GM18858 (cell line): Measurements from ENCODE around the gene IL11RA.

ENCODE experiments used
- ATAC-seq: cut with Tn5 transposase; IDR thresholded peaks from one replicate; pipeline ENCODE4 v1.9.1; 2021; ENCODE audit not compliant: unreplicated experiment

IL11RA gene

GRCh38 chr9:34652602-34653000, 616 bp downstream of the IL11RA start:
- no peak for ATAC-seq

- no peak for ATAC-seq
Observed at GRCh38 chr9:34653151-34654072, 1.4 kb downstream of the IL11RA start.

GRCh38 chr9:34654323-34655051, 2.5 kb downstream of the IL11RA start:
- no peak for ATAC-seq

- ATAC-seq = no peak
Observed at GRCh38 chr9:34655394-34655793, 3.4 kb downstream of the IL11RA start.

GRCh38 chr9:34656992-34657391, 5.0 kb downstream of the IL11RA start:
- ATAC-seq = no peak

GRCh38 chr9:34658461-34658860, 6.5 kb downstream of the IL11RA start:
- no peak for ATAC-seq

- ATAC-seq = no peak
Observed at GRCh38 chr9:34659592-34660253, 7.7 kb downstream of the IL11RA start.

GRCh38 chr9:34662526-34663302, 10.7 kb downstream of the IL11RA start, which contains the start of gene CCL27:
Gene CCL27 (minus strand): TSS chr9:34662657. CDS start chr9:34662633, 24 bp downstream.
- ATAC-seq = no peak

GRCh38 chr9:34663303-34663605, 11.3 kb downstream of the IL11RA start:
- no peak for ATAC-seq

GRCh38 chr9:34664281-34665066, 12.5 kb downstream of the IL11RA start:
- no peak for ATAC-seq

GRCh38 chr9:34665067-34665380, 13.0 kb downstream of the IL11RA start:
- ATAC-seq = no peak

GRCh38 chr9:34665381-34666250, 13.6 kb downstream of the IL11RA start:
- ATAC-seq = no peak

GRCh38 chr9:34669809-34670562, 18.0 kb downstream of the IL11RA start:
- no peak for ATAC-seq

GRCh38 chr9:34671307-34671706, 19.3 kb downstream of the IL11RA start:
- ATAC-seq = no peak

GRCh38 chr9:34674440-34674839, 22.5 kb downstream of the IL11RA start:
- ATAC-seq = no peak

- no peak for ATAC-seq
Observed at GRCh38 chr9:34675048-34675714, 23.2 kb downstream of the IL11RA start.

- ATAC-seq = no peak
Observed at GRCh38 chr9:34675869-34676268, 23.9 kb downstream of the IL11RA start.

GRCh38 chr9:34684145-34684544, 32.2 kb downstream of the IL11RA start:
- no peak for ATAC-seq
